ENCODE data around the gene DNAJB12.
"Not testable (repeated sequence)": the region's sequence is repeated elsewhere in the genome, so short reads cannot be mapped to it uniquely, and the experiment has no call there.

DNAJB12 gene

DNA sequence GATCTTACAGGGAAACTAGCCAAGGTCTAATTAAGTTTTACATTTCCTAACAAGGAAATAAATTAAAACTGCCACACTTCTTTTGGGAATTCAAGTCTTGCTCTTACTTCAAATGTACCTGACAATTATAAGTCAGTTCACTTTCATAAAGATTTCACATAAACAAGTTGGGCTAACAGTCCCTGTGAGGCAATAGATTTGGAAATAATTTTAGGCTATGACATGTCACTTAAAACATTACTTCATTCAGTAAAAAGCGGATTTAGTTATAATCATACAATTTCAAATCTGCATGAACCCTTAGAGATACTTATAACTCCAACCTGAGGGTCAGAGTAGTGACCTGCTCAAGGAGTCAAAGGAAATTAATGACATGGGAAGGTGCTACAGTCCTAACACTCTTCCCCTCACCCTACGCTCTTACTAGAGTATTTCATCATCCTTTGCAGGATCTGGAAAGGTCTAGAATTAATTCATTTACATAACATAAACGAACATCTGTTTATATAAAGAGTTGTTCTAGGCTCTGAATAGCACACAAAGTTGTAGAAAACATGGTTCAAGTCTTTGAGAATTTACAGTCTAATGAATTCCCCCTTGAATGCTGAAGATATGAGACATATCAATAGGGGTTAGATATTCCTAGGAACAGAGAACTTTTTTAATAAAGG lies 32.3 kb upstream of the DNAJB12 start:
- no peak for DNase-seq (ENCODE audit: low read depth)

DNA sequence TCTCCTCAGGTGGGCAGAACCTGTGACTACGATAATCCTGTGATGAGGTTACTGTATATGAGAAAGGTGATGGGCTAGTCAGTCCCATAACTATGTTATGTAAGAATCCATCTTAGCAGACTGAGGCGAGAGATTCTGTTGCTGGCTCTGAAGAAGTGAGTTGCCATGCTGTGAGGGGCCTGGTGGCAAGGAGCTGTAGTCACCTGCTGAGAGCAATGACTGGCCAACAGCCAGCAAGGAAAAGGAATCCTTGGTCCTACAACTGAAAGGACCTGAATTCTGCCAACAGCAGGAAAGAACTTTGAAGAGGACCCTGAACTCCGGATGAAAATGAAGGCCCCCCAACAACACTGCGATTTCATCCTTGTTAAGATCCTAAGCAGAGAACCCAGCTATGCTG lies 31.0 kb upstream of the DNAJB12 start:
- TF ChIP-seq, protein P1, sequence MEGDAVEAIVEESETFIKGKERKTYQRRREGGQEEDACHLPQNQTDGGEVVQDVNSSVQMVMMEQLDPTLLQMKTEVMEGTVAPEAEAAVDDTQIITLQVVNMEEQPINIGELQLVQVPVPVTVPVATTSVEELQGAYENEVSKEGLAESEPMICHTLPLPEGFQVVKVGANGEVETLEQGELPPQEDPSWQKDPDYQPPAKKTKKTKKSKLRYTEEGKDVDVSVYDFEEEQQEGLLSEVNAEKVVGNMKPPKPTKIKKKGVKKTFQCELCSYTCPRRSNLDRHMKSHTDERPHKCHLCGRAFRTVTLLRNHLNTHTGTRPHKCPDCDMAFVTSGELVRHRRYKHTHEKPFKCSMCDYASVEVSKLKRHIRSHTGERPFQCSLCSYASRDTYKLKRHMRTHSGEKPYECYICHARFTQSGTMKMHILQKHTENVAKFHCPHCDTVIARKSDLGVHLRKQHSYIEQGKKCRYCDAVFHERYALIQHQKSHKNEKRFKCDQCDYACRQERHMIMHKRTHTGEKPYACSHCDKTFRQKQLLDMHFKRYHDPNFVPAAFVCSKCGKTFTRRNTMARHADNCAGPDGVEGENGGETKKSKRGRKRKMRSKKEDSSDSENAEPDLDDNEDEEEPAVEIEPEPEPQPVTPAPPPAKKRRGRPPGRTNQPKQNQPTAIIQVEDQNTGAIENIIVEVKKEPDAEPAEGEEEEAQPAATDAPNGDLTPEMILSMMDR (IDR thresholded peaks at IDR 0.05; ENCODE audit: low read depth, low read length, missing control alignments): no peak
- in situ Hi-C loops (cut with HindIII; ENCODE audit: low sequenced_read_pairs): no loop called here
- H3K4me3 ChIP-seq (ENCODE audit: low read depth, low read length): no peak overlapping the region
- no peak for DNase-seq (ENCODE audit: low read depth)

More for the DNA sequence above, 32.3 kb upstream of the DNAJB12 start:
- H3K4me3 ChIP-seq (ENCODE audit: low read depth, low read length): no peak overlapping the region
- TF ChIP-seq, protein P1 (IDR thresholded peaks at IDR 0.05; ENCODE audit: low read depth, low read length, missing control alignments): no peak
- in situ Hi-C loops (cut with HindIII; ENCODE audit: low sequenced_read_pairs): no loop called here

DNA sequence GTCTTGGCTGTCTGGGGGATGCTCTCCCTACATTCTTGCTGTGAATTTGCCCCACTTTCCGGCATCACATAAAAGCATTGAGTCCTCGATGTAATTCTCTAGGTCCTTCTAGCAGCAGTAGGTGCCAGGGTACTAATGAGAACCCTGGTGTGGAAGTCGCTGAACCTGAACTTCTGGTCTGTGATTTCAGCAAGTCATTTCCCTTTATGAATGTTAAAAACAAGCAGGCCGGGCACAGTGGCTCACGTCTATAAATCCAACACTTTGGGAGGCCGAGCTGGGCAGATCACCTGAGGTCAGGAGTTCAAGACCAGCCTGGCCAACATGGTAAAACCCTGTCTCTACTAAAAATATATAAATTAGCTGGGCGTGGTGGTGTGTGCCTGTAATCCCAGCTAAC lies 30.3 kb upstream of the DNAJB12 start:
- H3K4me3 ChIP-seq (ENCODE audit: low read depth, low read length); in situ Hi-C loops (cut with HindIII; ENCODE audit: low sequenced_read_pairs); DNase-seq (ENCODE audit: low read depth): not testable (repeated sequence)

DNA sequence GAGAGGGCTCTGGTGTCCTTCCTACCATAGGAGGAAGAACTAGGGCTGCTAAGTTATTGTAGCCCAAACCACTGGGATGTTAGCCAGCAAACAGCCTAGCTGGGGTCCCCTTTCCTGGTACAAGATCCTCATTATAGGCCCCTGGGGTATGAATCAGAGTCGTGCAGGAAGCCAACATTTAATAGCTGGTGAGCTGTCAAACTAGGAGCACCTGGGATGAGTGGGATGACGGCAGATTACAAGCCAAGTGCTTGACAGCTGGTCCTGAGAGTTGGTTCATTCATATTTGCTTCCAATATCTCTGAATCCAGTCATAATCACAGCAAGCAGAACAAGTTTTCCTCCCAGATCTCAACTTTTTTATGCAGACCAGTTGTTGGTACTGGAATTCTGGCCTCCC lies 25.1 kb upstream of the DNAJB12 start:
- in situ Hi-C loops (cut with HindIII; ENCODE audit: low sequenced_read_pairs): no loop called here
- DNase-seq (ENCODE audit: low read depth): no peak
- TF ChIP-seq, protein P1 (IDR thresholded peaks at IDR 0.05; ENCODE audit: low read depth, low read length, missing control alignments): no peak
- H3K4me3 ChIP-seq (ENCODE audit: low read depth, low read length): no peak overlapping the region

DNA sequence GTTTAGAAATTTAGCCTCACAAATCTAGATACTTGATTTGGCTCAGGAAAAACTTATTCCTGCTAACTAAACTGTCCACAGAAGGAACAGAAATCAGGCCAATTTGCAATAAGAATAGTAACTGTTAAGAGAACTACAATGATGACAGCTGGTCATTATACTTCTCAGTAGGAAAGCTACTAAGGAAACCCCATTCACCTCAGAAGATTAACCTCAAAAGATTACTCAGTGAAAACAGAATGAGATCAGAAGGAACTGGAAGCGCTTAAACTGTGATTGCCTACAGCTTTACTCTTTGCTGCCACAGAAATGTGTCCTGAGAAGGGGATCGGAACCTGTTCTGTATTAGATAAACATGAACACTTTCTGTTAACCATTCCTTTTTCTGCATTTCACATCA lies 24.3 kb upstream of the DNAJB12 start:
- peak; percentile 64 for DNase-seq (ENCODE audit: low read depth)
- TF ChIP-seq, protein P1 (IDR thresholded peaks at IDR 0.05; ENCODE audit: low read depth, low read length, missing control alignments): no peak
- no peak overlapping the region for H3K4me3 ChIP-seq (ENCODE audit: low read depth, low read length)
- in situ Hi-C loops (cut with HindIII; ENCODE audit: low sequenced_read_pairs): no loop called here

DNA sequence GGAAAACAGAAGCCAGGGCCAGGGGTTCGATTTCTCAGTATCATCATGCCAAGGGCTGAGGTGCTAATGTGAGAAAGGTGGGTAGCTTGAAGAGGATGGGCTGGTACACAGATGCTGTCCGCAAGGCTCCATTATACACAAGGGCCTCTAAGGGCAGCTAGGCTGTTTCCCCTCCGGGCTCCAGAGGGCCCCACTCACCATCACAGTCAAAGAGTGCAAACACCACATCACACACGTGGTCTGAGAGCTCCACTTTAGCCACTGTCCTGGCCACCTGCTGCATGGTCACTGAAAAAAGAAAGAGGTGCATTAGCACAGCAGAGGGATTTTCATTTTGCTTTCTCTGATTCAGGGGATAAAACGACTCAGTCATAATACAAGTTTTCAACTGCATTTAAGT lies 20.9 kb upstream of the DNAJB12 start:
- DNase-seq (ENCODE audit: low read depth): no peak
- TF ChIP-seq, protein P1 (IDR thresholded peaks at IDR 0.05; ENCODE audit: low read depth, low read length, missing control alignments): no peak
- in situ Hi-C loops (cut with HindIII; ENCODE audit: low sequenced_read_pairs): no loop called here
- no peak overlapping the region for H3K4me3 ChIP-seq (ENCODE audit: low read depth, low read length)

DNA sequence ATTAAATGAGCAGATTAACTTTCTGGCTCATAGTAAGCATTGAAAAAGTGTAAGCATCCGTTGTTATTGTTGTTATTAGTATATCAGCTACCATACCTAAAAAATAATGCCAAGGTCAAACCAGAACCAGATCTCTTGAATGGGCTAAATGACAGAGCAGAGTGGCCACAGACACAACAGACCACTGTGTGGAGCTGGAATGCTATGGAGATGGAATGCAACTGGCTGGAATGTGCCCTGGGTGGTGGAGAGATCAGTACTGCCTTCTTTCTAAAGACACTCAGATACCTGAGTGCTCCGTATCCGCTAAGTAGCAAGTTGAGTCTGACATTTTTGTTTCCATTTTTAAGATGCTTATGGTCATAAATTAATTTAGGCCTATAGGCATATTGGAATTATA lies 20.5 kb upstream of the DNAJB12 start:
- no peak for DNase-seq (ENCODE audit: low read depth)
- in situ Hi-C loops (cut with HindIII; ENCODE audit: low sequenced_read_pairs): no loop called here
- TF ChIP-seq, protein P1 (IDR thresholded peaks at IDR 0.05; ENCODE audit: low read depth, low read length, missing control alignments): peak; percentile 6

More for the DNA sequence above, 20.5 kb upstream of the DNAJB12 start:
- H3K4me3 ChIP-seq (ENCODE audit: low read depth, low read length): no peak overlapping the region
